Activated CD8-positive, alpha-beta T cell treated with anti-CD3 and anti-CD28 coated beads for 36 hours (primary cell): Measurements from ENCODE around the gene MEGF9. TPM values are rescaled to one million over a fixed set of nuclear protein-coding genes. Genes with fewer than 3 reads are reported as not detected.

Source experiments
- ATAC-seq: fragments of 200-7000 bp; cut with Tn5 transposase; one replicate; pipeline ENCODE4 v1.10.0; 2021; ENCODE audit warnings: mild to moderate bottlenecking, moderate library complexity
- CTCF ChIA-PET: fragments of 350-600 bp; sonication (Branson Sonifier 250); formaldehyde crosslinking; loops from one replicate; lab custom pipeline; 2021; ENCODE audit warnings: antibody characterized with exemption; lab: Charles Lee
- POLR2A ChIA-PET: fragments of 350-600 bp; sonication (Branson Sonifier 250); formaldehyde crosslinking; loops from one replicate; lab custom pipeline; 2021; ENCODE audit warnings: antibody characterized with exemption; lab: Charles Lee
- DNase-seq: peaks from one replicate; pipeline ENCODE4 v3.0.0-alpha.2; 2020
- H3K27ac Mint-ChIP-seq: one replicate; pipeline ENCODE4 v1.8.0; 2021; ENCODE audit warnings: mild to moderate bottlenecking, mixed read lengths
- H3K27me3 Mint-ChIP-seq: one replicate; pipeline ENCODE4 v1.8.0; 2021; ENCODE audit warnings: mixed read lengths
- H3K36me3 Mint-ChIP-seq: one replicate; pipeline ENCODE4 v1.8.0; 2021; ENCODE audit warnings: low read depth, mixed read lengths
- H3K4me1 Mint-ChIP-seq: one replicate; pipeline ENCODE4 v1.8.0; 2021; ENCODE audit warnings: low read depth, mixed read lengths
- H3K4me3 Mint-ChIP-seq: one replicate; pipeline ENCODE4 v1.8.0; 2021; ENCODE audit warnings: mild to moderate bottlenecking, moderate library complexity, mixed read lengths
- H3K9me3 Mint-ChIP-seq: one replicate; pipeline ENCODE4 v1.8.0; 2021; ENCODE audit warnings: mixed read lengths
- intact Hi-C: fragments of 100-400 bp; cut with micrococcal nuclease; formaldehyde crosslinking; loops from one replicate; pipeline ENCODE4 v1.10.0; 2022
- total RNA-seq, 2 experiments: library from RNA; stranded (reverse); gene quantifications; one replicate each; pipeline ENCODE4 v1.2.3, GENCODE V29; 2021
- TF ChIP-seq, protein P1 (sequence below): fragments of 200-600 bp; IDR thresholded peaks from one replicate; pipeline ENCODE4 v1.8.0; 2022; ENCODE audit warnings: antibody characterized with exemption, mild to moderate bottlenecking

MEGF9 gene
- total RNA-seq, 2 experiments from 2014 or later: 3.0 to 3.2 TPM

DNA sequence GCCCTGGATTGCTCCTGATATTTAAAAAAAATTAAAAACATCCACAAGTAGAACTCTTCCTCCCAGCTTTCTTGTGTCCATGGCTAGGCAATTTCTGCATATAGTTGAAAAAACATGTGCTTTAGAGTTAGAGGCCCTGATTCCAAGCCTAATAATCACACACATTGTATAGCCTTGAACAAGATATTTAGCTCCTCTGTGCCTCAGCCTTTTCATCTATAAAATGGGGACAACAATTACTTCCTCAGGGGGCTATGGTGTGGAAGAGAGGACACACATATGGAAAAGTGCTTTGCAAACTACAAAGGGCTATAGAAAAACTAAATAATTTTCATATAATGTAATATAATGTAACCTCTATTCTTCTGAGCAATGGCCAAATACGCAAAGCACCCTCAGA lies 111.3 kb downstream of the MEGF9 start:
- Mint-ChIP-seq H3K4me1 (no peaks in the 10 kb centered on the region), H3K27ac (no peak overlapping the region), H3K9me3 (no peaks in the 10 kb centered on the region), H3K27me3 (no peaks in the 10 kb centered on the region), H3K4me3 (no peak overlapping the region), H3K36me3 (no peaks in the 10 kb centered on the region)
- TF ChIP-seq, protein P1, sequence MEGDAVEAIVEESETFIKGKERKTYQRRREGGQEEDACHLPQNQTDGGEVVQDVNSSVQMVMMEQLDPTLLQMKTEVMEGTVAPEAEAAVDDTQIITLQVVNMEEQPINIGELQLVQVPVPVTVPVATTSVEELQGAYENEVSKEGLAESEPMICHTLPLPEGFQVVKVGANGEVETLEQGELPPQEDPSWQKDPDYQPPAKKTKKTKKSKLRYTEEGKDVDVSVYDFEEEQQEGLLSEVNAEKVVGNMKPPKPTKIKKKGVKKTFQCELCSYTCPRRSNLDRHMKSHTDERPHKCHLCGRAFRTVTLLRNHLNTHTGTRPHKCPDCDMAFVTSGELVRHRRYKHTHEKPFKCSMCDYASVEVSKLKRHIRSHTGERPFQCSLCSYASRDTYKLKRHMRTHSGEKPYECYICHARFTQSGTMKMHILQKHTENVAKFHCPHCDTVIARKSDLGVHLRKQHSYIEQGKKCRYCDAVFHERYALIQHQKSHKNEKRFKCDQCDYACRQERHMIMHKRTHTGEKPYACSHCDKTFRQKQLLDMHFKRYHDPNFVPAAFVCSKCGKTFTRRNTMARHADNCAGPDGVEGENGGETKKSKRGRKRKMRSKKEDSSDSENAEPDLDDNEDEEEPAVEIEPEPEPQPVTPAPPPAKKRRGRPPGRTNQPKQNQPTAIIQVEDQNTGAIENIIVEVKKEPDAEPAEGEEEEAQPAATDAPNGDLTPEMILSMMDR: no peak
- CTCF ChIA-PET: interaction anchor here (1.3 kb wide), 1 partner anchor 17 kb away, joined by 4 read pairs; no protein-coding TSS in a partner anchor
- DNase-seq (no peak), ATAC-seq (no peak)
- POLR2A ChIA-PET: no interaction called here
- intact Hi-C loops: no loop called here

DNA sequence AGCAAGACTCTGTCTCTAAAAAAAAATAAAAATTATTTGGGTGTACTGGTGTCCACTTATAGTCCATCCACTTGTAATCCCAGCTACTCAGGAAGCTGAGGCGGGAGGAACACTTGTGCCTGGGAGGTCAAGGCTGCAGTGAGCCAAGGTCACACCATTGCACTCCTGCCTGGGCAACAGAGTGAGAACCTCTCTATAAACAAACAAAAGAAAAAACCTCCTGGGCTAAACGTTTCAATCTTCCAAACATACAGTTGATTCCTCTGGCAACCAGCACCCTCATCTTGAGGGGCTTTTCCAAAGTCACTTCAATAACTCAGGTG lies 120.4 kb downstream of the MEGF9 start:
- POLR2A ChIA-PET: no interaction called here
- DNase-seq (no peak), ATAC-seq (no peak)
- H3K4me1 Mint-ChIP-seq: no peaks in the 10 kb centered on the region
- intact Hi-C loops: no loop called here
- H3K27ac Mint-ChIP-seq: no peak overlapping the region
- CTCF ChIA-PET: no interaction called here
- no peak overlapping the region for H3K4me3 Mint-ChIP-seq
- H3K36me3 Mint-ChIP-seq: no peaks in the 10 kb centered on the region
- no peaks in the 10 kb centered on the region for H3K27me3 Mint-ChIP-seq
- TF ChIP-seq, protein P1: no peak
- no peaks in the 10 kb centered on the region for H3K9me3 Mint-ChIP-seq

DNA sequence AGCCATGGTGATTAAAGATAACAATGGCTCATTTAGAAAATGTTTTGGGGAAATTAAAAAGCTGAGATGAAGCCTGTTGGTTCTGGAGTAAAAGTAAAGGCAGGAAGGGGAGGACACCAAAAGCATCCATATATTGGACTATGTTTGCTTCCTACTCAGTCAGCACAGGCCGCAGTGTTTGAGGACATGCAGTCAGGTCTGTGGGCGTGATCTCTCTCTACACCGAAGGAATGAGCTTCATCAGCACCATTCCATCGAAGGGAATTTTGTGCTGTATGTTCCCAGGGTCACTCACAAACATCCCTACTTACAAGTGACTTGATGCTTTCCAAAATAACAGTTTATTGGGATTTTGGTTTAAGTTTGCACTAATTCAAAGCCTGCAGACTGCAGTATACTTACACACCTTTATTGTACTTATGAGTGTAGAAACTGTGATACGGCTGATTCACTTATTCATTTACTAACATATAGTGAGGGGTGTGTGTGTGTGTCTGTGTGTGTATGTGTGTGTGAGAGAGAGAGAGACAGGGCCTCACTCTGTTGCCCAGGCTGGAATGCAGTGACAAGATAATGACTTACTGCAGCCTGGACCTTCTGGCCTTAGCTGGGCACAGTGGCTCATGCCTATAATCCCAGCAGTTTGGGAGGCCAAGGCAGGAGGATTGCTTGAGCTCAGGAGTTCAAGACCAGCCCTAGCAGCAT lies 120.9 kb downstream of the MEGF9 start:
- CTCF ChIA-PET: interaction anchor here (1.1 kb wide), 1 partner anchor 11 kb away, joined by 3 read pairs; no protein-coding TSS in a partner anchor
- H3K4me1 Mint-ChIP-seq: no peaks in the 10 kb centered on the region
- intact Hi-C loops: no loop called here

DNA sequence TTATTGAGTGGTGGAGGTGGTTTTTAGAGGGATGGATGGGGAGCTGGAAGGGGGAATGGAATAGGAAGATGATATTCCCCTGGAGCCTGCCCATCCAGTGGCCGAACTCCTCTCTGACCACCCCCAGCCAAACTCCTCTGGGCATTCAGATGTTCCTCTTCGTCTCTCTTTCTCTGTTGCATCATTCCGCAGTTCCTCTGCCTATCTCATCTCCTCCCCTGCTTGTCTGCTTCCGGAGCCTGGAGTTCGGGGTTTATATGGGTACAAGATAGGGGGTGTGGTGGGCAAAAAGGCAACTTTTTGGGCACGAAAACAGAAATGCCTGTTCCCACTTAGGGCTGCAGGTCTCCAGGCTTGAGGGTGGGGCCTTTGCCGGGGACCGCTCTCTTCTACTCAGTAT lies 122.1 kb downstream of the MEGF9 start:
- ChIA-PET POLR2A (no interaction called here), CTCF (interaction anchor here (1.1 kb wide), 1 partner anchor 9 kb away, joined by 3 read pairs; no protein-coding TSS in a partner anchor)
- Mint-ChIP-seq H3K27me3 (no peaks in the 10 kb centered on the region), H3K36me3 (no peaks in the 10 kb centered on the region), H3K4me3 (no peak overlapping the region), H3K4me1 (no peaks in the 10 kb centered on the region), H3K27ac (no peak overlapping the region), H3K9me3 (no peaks in the 10 kb centered on the region)
- ATAC-seq (no peak), DNase-seq (no peak)
- intact Hi-C loops: no loop called here
- TF ChIP-seq, protein P1: no peak

More for the DNA sequence above, 120.9 kb downstream of the MEGF9 start:
- H3K4me3 Mint-ChIP-seq: no peak overlapping the region
- ATAC-seq (no peak), DNase-seq (no peak)
- no peak overlapping the region for H3K27ac Mint-ChIP-seq
- no peaks in the 10 kb centered on the region for H3K27me3 Mint-ChIP-seq
- H3K36me3 Mint-ChIP-seq: no peaks in the 10 kb centered on the region
- H3K9me3 Mint-ChIP-seq: no peaks in the 10 kb centered on the region
- POLR2A ChIA-PET: no interaction called here
- TF ChIP-seq, protein P1: no peak

DNA sequence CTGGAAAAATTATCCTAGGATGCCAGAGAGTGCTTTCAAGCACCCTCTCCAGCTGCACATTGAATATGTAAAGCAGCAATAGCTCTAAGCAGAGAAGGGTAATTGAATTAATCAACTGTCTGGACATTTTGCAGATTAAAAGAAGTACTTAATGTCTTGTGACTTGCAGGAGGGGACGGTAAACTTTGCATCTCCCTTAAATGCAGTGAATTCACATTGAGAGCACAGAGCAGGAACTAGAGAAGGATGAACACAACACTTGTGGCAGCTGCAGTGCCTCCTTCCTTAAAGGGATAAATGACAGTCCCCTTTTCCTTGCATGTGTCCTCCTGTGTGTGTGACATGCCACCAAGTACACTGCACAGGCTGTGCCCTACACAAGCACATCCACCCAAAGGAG lies 126.9 kb downstream of the MEGF9 start:
- H3K9me3 Mint-ChIP-seq: no peaks in the 10 kb centered on the region
- POLR2A ChIA-PET: no interaction called here
- no peaks in the 10 kb centered on the region for H3K27me3 Mint-ChIP-seq
- H3K4me1 Mint-ChIP-seq: peaks cover 6% of the 10 kb centered on the region
- DNase-seq (no peak), ATAC-seq (no peak)
- TF ChIP-seq, protein P1: no peak
- intact Hi-C loops: no loop called here
- CTCF ChIA-PET: interaction anchor here (0.7 to 1.8 kb wide), 2 partner anchors 14 to 46 kb away, joined by 3 to 4 read pairs; no protein-coding TSS in a partner anchor
- H3K4me3 Mint-ChIP-seq: no peak overlapping the region
- H3K36me3 Mint-ChIP-seq: no peaks in the 10 kb centered on the region
- H3K27ac Mint-ChIP-seq: no peak overlapping the region
